Rectal smooth muscle tissue (tissue), 1 donor: ENCODE measurements around the gene MST1.

Source experiments
- H3K27ac ChIP-seq: one replicate; pipeline ENCODE4 v1.7.0; 2013; ENCODE audit warnings: low read depth, low read length, inconsistent platforms
- H3K27me3 ChIP-seq: one replicate; pipeline ENCODE4 v1.7.0; 2013; ENCODE audit warnings: low read length; ENCODE audit not compliant: control insufficient read depth, insufficient read depth
- H3K36me3 ChIP-seq: one replicate; pipeline ENCODE4 v1.7.0; 2013; ENCODE audit warnings: low read length; ENCODE audit not compliant: control insufficient read depth, insufficient read depth
- H3K4me1 ChIP-seq: one replicate; pipeline ENCODE4 v1.7.0; 2013; ENCODE audit warnings: low read length; ENCODE audit not compliant: control insufficient read depth, insufficient read depth
- H3K4me3 ChIP-seq: one replicate; pipeline ENCODE4 v1.7.0; 2013; ENCODE audit warnings: low read length
- H3K9ac ChIP-seq: one replicate; pipeline ENCODE4 v1.7.0; 2013; ENCODE audit warnings: low read length

Gene MST1

DNA sequence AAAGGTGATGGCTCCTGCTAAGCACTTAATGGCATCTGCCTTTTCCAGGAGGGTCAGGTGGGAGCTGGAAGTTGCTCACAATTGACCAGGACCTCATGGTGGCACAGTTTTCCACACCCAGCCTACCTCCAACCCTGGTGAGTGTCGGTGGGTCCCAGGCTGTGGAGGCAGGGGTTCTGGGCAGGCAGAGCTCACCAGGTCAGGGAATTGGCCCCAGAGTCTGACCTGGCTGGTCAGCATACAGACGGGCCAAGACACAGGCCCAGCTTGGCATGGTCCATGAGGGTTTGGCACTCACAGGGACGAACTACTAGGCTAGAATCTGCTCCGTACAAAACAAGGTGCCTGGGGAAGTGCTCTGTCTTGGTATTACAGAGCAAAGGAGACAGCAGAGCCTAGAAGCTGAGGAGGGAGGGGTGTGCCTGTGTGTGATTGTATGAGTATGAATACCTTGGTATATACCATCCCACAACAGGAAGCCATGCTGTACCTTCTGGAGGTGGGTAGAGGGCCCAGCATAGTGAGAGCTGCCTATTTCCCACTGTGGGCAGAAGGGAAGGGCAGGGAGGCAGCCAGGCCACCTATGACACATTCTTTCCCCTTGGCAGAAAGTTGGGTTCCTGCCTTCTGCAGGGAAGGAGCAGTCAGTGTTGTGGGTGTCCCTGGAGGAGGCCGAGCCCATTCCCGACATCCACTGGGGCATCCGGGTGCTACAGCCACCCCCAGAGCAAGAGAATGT, 8.6 kb downstream of the MST1 start:
- H3K4me1 ChIP-seq, result no peaks in the 10 kb centered on the region
- H3K9ac ChIP-seq, result no peak overlapping the region
- peaks cover 63% of the 10 kb centered on the region for H3K36me3 ChIP-seq
- peaks cover 3% of the 10 kb centered on the region for H3K27me3 ChIP-seq
- no peak overlapping the region for H3K4me3 ChIP-seq
- H3K27ac ChIP-seq, result no peak overlapping the region

DNA sequence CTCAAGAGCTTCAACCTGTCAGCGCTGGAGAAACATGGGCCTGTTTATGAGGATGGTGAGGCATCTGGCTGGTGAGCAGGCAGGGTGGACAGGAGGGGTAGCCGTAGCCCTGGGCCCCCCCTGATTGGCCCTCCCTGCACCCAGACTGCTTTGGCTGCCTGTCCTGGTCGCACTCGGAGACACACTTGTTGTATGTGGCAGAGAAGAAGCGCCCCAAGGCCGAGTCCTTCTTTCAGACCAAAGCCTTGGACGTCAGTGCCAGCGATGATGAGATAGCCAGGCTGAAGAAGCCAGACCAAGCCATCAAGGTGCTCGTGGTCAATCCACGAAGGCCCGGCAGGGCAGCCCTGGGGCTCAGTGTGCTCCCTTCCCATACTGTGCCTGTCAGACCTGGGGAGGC, 13.4 kb downstream of the MST1 start:
- H3K4me3 ChIP-seq, result no peak overlapping the region
- no peaks in the 10 kb centered on the region for H3K27me3 ChIP-seq
- peaks cover 38% of the 10 kb centered on the region for H3K36me3 ChIP-seq
- H3K9ac ChIP-seq, result no peak overlapping the region
- peaks cover 7% of the 10 kb centered on the region for H3K4me1 ChIP-seq
- no peak overlapping the region for H3K27ac ChIP-seq

DNA sequence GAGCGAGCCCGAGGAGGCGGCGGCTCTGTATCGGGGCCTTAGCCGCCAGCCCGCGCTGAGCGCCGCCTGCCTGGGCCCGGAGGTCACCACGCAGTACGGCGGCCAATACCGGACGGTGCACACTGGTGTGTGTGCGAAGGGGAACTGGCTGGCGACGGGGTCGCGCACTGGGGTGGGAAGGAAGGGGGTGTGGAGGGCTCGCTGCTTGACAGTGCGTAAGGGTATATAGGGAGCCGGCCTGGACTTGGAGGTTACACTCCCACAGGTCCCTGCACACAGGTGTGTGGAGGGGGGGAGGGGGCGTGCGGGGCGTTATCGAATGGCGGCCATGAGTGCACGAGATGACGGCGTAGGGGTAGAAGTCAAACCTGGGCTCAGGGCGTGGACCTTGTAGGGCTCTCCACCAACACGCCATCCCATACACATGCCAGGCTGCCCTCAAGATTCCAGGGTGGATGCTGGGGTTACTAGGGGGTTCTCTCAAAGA, 14.7 kb downstream of the MST1 start:
- Histone ChIP-seq H3K27ac (peak overlapping the region; percentile 89), H3K27me3 (no peaks in the 10 kb centered on the region), H3K36me3 (peaks cover 25% of the 10 kb centered on the region), H3K4me1 (peaks cover 7% of the 10 kb centered on the region), H3K9ac (peak overlapping the region; percentile 77), H3K4me3 (peak overlapping the region; percentile 88)

DNA sequence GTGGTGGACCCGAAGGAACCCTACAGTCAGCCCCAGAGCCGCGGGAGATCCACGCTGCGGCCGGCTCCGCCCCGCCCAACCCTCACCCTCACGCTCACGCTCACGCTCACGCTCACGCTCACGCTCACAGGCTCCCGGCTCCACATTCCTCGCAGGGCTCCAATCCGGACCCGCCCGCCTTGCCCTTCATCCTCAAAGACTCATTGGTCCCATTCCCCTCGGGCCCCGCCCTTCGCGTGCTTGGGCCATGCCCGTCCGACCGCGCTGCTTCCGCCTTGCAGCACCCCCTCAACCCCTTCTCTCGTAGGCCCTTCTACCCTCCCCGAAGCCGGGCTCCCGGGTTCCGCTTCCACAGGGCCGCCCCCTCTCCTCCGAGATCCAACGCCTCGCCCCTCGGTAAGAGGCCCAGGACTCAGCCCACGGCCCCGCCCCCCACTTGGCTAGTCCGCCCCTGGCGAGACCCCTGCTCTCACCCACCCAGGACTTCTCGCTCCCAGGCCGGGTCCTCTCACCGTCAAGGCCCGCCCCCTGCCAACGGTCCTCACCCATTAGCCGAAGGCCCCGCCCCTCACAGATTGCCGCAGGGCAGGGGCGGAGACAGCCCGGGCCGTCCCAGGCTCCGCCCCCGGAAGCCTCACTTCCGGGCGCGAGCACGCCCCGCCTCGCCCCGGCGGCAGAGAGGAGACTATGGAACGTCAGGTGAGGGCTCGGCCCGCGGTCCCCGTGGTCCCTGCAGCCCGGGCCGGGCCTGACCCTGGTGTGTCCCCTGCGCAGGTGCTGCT, 15.4 kb downstream of the MST1 start, which contains the start of gene APEH:
Gene APEH (plus strand): TSS at position 637 of the 782 bp plus-strand sequence. CDS start 51 bp downstream, at position 688.
- peak within 1 kb of the TSS; percentile 89 for H3K27ac ChIP-seq
- H3K4me1 ChIP-seq, result peaks cover 7% of the 10 kb centered on the region
- H3K36me3 ChIP-seq, result peaks cover 20% of the 10 kb centered on the region
- peak within 1 kb of the TSS; percentile 77 for H3K9ac ChIP-seq
- H3K27me3 ChIP-seq, result no peaks in the 10 kb centered on the region
- peak within 1 kb of the TSS; percentile 88 for H3K4me3 ChIP-seq

DNA sequence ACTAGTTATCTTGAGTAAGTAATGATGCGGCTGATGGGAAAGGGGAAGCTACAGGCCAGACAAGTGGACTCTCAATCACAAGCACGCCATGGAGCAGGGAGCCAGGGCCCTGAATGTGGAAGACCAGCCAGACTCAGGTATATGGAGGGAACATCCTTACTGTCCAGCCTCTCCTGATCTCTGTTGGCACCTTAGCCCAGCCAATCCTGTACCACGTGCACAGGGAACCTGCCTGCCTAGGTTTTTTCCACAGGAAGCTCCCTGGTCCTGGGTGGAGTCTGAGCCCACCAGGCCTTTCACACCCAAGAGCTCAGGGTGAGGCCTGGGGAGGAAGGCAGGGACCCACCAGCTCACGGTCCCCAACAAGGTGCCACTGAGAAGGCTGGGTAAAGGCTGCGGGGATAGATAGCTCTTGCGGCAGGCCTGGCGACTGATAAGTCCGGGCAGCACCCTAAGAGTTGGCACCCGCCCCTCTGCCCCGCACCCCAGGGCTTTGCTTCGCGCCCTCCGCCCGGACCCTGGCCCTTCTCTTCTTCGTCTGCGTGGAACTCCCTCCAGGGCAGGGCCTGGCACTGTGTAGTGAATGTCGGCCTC, 16.1 kb downstream of the MST1 start:
- peak overlapping the region; percentile 88 for H3K4me3 ChIP-seq
- H3K9ac ChIP-seq, result no peak overlapping the region
- no peaks in the 10 kb centered on the region for H3K27me3 ChIP-seq
- peaks cover 7% of the 10 kb centered on the region for H3K4me1 ChIP-seq
- peak overlapping the region; percentile 89 for H3K27ac ChIP-seq
- H3K36me3 ChIP-seq, result peaks cover 17% of the 10 kb centered on the region

DNA sequence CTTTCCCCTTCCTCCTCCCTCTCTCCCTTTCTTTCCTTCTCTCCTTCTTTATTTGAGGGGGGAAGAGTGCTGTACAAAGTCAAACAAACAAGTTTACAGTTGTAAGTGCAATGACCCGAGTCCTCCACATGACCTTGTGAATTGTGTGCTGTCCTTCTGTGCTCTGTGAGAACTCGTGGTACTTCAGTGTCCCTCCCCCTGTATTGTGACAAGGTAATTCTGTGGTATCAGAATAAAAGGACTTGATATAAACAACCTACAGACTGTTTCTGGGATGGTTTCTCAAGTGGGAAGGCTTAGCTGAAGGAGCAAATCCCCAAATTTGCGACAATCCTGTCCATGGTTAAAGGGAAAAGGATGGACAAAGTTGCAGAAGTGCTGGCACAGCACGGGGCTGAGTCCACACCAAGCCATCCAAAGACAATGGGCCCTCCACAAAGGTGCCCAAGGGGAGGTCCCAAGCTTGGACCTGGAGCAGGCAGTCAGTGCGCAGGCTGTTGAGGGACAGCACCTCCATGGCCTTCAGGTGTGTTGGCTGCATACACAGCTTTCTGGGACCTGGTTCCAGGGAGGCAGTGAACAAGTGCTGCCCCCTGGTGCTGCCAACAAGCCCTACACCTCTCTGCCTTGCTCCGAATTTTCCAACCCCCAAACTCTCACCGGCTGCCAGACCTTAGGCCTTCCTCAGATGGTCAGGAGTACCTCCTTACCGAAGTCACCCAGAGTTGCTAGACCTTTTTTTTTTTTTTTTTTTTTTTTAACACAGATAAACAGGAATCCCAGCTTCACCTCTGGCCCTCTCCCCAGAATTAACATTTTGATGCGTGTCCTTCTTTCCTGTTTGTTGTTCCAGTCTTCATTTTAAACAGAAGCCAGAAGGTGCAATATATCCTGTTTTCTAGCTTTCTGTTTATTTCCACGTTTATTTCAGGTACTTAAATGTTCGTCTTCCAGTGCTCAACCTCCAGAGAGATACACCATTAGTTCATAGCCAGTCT, 17.7 kb downstream of the MST1 start:
- peaks cover 2% of the 10 kb centered on the region for H3K36me3 ChIP-seq
- H3K27me3 ChIP-seq, result peaks cover 3% of the 10 kb centered on the region
- no peak overlapping the region for H3K9ac ChIP-seq
- H3K4me1 ChIP-seq, result peaks cover 7% of the 10 kb centered on the region
- no peak overlapping the region for H3K4me3 ChIP-seq
- no peak overlapping the region for H3K27ac ChIP-seq

DNA sequence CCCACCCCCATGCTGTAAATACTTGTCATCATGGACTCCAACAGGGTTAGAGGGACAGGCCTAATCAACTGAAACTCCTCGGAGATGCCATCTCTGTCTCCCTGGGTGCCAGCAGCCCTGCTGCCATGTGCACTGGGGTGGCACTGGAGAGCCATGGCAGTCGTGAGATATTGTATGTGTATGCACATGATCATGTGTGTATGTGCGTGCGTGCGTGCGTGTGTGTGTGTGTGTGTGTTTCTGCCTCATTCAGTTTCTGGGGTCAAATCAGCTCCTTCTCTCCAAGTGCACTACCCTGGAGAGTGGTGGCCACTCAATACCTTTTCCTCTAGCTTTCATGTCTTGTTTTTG, 18.4 kb downstream of the MST1 start:
- Histone ChIP-seq H3K27me3 (peaks cover 5% of the 10 kb centered on the region), H3K4me1 (peaks cover 7% of the 10 kb centered on the region), H3K4me3 (no peak overlapping the region), H3K36me3 (no peaks in the 10 kb centered on the region), H3K9ac (no peak overlapping the region), H3K27ac (no peak overlapping the region)

DNA sequence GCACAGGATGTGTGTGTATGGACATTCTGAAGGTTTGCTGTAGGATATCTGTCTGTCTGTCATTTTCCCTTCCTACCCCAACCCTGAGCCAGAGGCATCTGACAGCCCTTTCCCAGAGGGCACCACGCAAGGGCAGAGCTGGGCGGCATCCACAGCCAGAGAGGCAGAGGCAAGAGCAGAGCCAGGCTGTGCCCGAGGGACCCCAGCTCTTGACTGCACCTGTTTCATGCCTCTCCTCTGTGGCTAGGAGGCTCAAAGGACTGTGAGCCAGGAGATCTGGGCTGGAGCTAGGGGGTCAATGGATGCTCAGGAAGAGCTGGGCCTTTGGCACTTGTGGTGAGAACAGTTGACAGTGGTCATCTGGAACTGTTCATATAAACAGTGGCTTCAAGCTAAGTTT, 19.9 kb downstream of the MST1 start:
- no peak overlapping the region for H3K9ac ChIP-seq
- no peak overlapping the region for H3K4me3 ChIP-seq
- no peaks in the 10 kb centered on the region for H3K36me3 ChIP-seq
- peaks cover 4% of the 10 kb centered on the region for H3K4me1 ChIP-seq
- no peak overlapping the region for H3K27ac ChIP-seq
- H3K27me3 ChIP-seq, result peaks cover 6% of the 10 kb centered on the region

DNA sequence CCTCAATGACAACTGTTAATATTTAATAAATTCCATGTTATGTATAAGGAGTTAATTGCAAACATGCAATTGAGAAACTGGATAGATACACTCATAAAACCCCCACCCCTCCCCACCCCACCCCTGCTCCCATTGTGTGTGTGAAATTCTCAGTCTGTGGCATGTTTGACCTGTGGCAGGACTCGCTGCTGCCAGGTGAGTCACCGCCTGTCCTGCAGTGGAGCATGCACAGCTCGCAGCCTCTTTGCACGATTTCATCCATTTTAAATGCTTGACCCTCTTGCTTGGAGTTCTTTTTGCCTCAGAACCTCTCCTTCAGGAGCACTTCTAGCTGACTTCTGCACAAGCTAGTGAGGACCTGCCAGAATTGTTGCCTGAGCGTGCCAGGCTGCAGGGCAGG, 20.4 kb downstream of the MST1 start:
- H3K4me1 ChIP-seq, result peaks cover 4% of the 10 kb centered on the region
- H3K4me3 ChIP-seq, result no peak overlapping the region
- no peaks in the 10 kb centered on the region for H3K36me3 ChIP-seq
- no peak overlapping the region for H3K27ac ChIP-seq
- H3K9ac ChIP-seq, result no peak overlapping the region
- peaks cover 6% of the 10 kb centered on the region for H3K27me3 ChIP-seq

DNA sequence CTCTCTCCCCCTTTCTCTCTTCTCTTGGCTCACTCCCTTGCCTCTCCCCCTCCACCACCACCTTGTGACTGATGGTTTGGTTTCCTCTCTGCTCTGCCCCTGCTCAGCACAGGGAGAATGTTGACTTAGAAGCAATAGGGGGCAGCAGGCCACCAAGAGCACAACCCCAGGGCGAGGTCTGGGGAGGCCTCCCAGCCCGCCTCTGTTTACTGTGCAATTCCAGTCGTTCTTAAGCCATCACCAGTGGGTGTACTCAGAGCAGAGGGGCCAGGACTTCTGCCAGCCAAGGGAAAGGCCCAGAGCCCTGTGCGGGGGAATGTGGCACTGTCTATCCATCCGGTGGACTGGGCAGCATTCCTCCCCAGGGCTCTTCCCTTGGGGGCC, 20.9 kb downstream of the MST1 start:
- Histone ChIP-seq H3K9ac (no peak overlapping the region), H3K36me3 (no peaks in the 10 kb centered on the region)

DNA sequence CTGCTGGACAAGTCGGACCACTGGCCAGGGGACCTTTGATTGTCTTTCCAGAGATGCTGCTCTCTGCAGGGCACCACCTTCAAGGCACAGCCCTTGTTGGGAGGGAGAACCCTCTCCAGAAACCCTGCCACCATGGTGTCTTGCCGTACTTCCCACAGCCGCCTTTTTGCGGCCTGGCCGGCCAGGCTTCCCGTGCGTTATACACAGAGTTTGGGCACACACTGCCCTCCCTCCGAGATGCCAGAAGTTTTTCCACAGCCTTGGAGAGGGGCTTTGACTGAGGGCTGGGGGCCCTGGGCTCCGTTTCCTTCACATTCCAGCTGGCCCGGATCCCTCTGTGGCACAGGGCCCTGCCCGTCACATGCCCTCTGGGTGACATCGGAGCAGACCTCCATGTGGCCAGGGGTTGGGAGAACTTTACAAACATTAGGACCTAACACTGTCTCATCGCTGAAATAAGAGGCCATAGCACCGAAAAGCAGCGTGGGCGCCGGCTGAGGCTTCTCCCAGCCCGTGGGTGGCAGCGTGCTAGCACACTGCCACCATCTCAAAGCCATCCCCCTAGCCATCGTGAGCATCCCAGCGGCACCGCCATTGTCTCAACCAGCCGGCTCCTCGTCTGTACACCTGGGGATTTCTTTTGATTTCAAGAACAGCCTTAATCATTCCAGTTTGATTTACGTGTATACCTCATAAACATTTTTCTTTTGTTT, 21.4 kb downstream of the MST1 start:
- Histone ChIP-seq H3K9ac (no peak overlapping the region), H3K36me3 (no peaks in the 10 kb centered on the region), H3K4me1 (no peaks in the 10 kb centered on the region), H3K27me3 (peaks cover 10% of the 10 kb centered on the region), H3K4me3 (no peak overlapping the region), H3K27ac (no peak overlapping the region)

More for the DNA sequence above, 20.9 kb downstream of the MST1 start:
- Histone ChIP-seq H3K4me1 (peaks cover 3% of the 10 kb centered on the region), H3K27ac (no peak overlapping the region), H3K27me3 (peaks cover 6% of the 10 kb centered on the region), H3K4me3 (no peak overlapping the region)
